Daoy (cell line): ENCODE results near the gene BMAL1. TPM values are rescaled to one million over a fixed set of nuclear protein-coding genes. Genes with fewer than 3 reads are reported as not detected.
"Not testable (repeated sequence)": the region's sequence is repeated elsewhere in the genome, so short reads cannot be mapped to it uniquely, and the experiment has no call there.

ENCODE experiments used
- DNase-seq: peaks from one replicate; pipeline ENCODE4 v3.0.0-alpha.2; 2015; ENCODE audit warnings: low read depth
- total RNA-seq: library from RNA; depleted of rRNA; stranded (reverse); fragments of >200 nt; shearing (Covaris generic); gene quantifications from 2 replicates; pipeline ENCODE4 v1.2.3, GENCODE V29; 2014; rRNA removed

The BMAL1 gene
- 20.1 and 29.8 TPM in 2 replicates for total RNA-seq

- DNase-seq, result peak; percentile 36
Measured at GRCh38 chr11:13277768-13278608, at the start of gene BMAL1. TSS of gene BMAL1 (plus strand) at chr11:13277790. CDS start at chr11:13354309, 76,519 bp downstream.

- no peak for DNase-seq
Measured at GRCh38 chr11:13228572-13228971, 49.0 kb upstream of the BMAL1 start.

GRCh38 chr11:13229136-13229535, 48.5 kb upstream of the BMAL1 start:
- DNase-seq, result no peak

GRCh38 chr11:13229711-13230318, 47.8 kb upstream of the BMAL1 start:
- no peak for DNase-seq

- no peak for DNase-seq
Measured at GRCh38 chr11:13233173-13233745, 44.3 kb upstream of the BMAL1 start.

GRCh38 chr11:13235895-13236294, 41.7 kb upstream of the BMAL1 start:
- no peak for DNase-seq

- DNase-seq, result no peak
Measured at GRCh38 chr11:13236626-13237025, 41.0 kb upstream of the BMAL1 start.

- no peak for DNase-seq
Measured at GRCh38 chr11:13237761-13238160, 39.8 kb upstream of the BMAL1 start.

GRCh38 chr11:13238879-13239514, 38.6 kb upstream of the BMAL1 start:
- peak; percentile 62 for DNase-seq

- DNase-seq, result no peak
Measured at GRCh38 chr11:13242564-13242963, 35.0 kb upstream of the BMAL1 start.

- DNase-seq, result no peak
Measured at GRCh38 chr11:13247606-13248296, 29.8 kb upstream of the BMAL1 start.

GRCh38 chr11:13249177-13249576, 28.4 kb upstream of the BMAL1 start:
- no peak for DNase-seq

- DNase-seq, result peak; percentile 27
Measured at GRCh38 chr11:13249992-13250391, 27.6 kb upstream of the BMAL1 start.

GRCh38 chr11:13251966-13252365, 25.6 kb upstream of the BMAL1 start:
- no peak for DNase-seq

- no peak for DNase-seq
Measured at GRCh38 chr11:13252438-13252837, 25.2 kb upstream of the BMAL1 start.

- DNase-seq, result no peak
Measured at GRCh38 chr11:13256216-13256615, 21.4 kb upstream of the BMAL1 start.

- DNase-seq, result not testable (repeated sequence)
Measured at GRCh38 chr11:13258061-13258460, 19.5 kb upstream of the BMAL1 start.

- DNase-seq, result no peak
Measured at GRCh38 chr11:13258855-13259254, 18.7 kb upstream of the BMAL1 start.

GRCh38 chr11:13259374-13259773, 18.2 kb upstream of the BMAL1 start:
- no peak for DNase-seq

GRCh38 chr11:13260201-13260962, 17.2 kb upstream of the BMAL1 start:
- peak; percentile 9 for DNase-seq
